Mammary epithelial cell (primary cell): ENCODE measurements around the gene GIMAP8.

Experiments used
- CTCF ChIP-seq, 2 donors: IDR thresholded peaks in 1 of 2; conservative IDR thresholded peaks in 1 of 2; 2 replicates each; pipeline ENCODE4 v1.5.1; 2011 to 2012; ENCODE audit warnings: inconsistent platforms in 2 of 2, low read length in 2 of 2, mild to moderate bottlenecking in 2 of 2, control low read depth in 1 of 2, low read depth in 1 of 2; ENCODE audit not compliant: insufficient read depth in 1 of 2; ENCODE audit errors: extremely low read depth in 1 of 2
- EZH2 ChIP-seq: IDR thresholded peaks from 2 replicates; pipeline ENCODE4 v1.6.1; 2012; ENCODE audit warnings: low read length, inconsistent platforms, borderline replicate concordance

- TF ChIP-seq CTCF (conservative IDR thresholded peaks at IDR 0.05 in 1 of 2, IDR thresholded peaks at IDR 0.05 in 1 of 2; ENCODE audit: extremely low read depth in 1 of 2, insufficient read depth in 1 of 2, low read depth in 1 of 2, low read length in 2 of 2): no peak
- no peak for TF ChIP-seq EZH2
Observed at GRCh38 chr7:150481186-150481920, 30.9 kb downstream of the GIMAP8 start.
